HG02884 (cell line): ENCODE measurements around the gene CYP2J2.
"Not testable (repeated sequence)": the region's sequence is repeated elsewhere in the genome, so short reads cannot be mapped to it uniquely, and the experiment has no call there.

Experiments
- ATAC-seq: cut with Tn5 transposase; IDR thresholded peaks from one replicate; pipeline ENCODE4 v1.9.1; 2021; ENCODE audit warnings: mild to moderate bottlenecking, moderate library complexity; ENCODE audit not compliant: unreplicated experiment

Gene CYP2J2

DNA sequence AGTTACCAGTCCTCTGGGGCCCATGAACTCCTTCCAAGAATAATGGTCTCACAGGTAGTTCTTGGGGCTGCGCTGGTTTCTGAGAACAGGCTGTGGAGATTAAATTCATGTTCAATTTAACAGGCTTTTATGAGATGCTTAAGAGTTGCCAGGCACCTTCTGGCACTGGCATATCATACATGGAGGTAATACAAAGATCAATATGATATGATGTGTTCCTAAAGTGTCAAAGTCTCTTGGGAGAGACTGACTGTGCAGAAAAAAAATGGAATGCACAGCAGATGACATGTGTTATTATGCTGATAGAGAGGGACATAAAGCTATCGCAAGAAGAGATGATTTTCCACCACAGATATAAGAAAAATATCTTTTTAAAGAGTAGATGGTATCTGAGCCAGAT, 6.8 kb downstream of the CYP2J2 start:
- no peak for ATAC-seq

DNA sequence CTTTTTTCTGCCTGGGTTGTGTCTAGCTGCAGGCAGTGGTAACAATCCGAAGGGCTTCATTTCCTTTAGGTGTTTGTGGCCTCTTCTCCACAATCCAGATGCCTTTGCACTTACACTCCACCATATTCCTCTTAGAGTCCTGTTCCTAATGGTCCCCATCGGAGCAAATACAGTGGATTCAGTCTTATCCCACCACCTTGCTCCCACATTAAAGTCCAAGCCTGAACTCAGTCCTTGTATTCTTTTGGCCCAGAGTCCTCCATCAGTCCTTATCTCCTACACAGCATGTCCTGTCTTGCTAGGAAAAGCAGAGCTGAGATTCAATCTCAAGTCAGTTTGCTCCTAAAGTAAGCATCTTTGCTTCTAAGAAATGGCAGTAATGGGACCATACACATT, 8.8 kb downstream of the CYP2J2 start:
- ATAC-seq: no peak

DNA sequence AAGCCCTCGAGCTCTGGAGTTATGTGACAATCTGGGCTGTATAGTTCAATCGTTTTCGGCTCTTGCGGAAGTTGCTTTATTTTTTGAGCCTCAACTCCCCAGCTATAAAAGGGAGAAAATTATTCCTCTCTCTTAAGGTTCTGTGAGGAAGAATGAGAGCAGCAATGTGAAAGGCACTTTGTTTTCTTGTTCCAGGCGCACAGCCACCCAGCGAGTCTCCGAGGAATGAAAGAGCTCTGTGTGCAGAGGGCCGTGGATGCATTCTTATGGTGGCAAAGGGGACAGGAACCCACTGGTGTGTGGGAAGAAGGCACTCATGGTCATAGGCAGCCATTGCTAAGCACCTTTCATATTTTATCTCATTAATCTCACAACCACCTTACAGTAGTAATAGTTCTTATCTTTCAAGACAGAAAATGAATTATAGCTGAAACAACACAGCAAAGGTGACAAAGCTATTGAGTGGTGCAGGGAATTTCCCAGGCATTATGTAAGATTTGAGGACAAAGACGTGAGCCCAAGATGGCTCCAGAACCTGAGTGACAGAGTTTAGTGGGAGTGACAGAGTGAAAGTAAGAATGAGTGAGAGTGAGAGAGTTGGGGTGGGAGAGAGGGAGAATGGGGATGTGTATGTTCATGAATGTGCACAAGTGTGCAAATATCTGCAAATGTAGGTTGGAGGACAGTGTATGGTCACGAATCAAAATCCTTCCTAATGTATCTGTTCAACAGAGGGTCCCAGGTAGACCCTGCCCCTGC, 9.4 kb downstream of the CYP2J2 start:
- ATAC-seq: no peak

- ATAC-seq: no peak
These were observed 11.1 kb downstream of the CYP2J2 start for GRCh38 chr1:59915516-59915915.

DNA sequence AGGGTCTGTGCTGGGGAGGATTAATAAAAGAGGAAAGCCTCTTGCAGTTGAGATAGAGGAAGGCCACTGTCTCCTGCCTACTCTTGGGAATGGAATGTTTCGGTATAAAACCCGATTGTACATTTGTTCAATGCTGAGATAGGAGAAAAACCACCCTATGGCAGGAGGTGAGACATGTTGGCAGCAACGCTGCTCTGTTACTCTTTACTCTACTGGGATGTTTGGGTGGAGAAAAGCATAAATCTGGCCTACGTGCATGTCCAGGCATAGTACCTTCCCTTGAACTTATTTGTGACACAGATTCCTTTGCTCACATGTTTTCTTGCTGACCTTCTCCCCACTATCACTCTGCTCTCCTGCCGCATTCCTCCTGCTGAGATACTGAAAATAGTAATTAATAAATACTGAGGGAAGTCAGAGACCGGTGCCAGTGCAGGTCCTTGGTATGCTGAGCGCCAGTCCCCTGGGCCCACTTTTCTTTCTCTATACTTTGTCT, 11.7 kb downstream of the CYP2J2 start:
- ATAC-seq: not testable (repeated sequence)

DNA sequence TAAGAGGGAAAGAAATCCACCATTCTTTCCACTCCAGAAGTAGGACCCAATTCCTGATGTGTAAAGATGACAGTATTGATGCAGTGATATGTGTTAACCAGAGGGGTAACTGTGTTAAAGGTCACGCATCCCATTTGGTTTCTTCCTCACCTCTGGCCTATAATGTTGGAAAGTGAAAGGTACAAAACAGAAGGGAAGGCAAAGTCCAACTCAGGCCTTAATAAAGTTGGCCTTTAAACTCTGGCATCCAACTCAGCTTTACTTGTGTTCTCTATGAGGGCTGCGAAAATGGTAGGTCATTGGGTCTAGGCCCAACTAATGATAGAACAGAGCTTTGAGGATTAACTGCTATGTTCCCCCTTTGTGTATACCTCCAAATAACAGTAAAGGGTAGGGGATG, 17.9 kb downstream of the CYP2J2 start:
- ATAC-seq: no peak

- ATAC-seq: no peak
These were observed 18.5 kb downstream of the CYP2J2 start for GRCh38 chr1:59908084-59908483.

DNA sequence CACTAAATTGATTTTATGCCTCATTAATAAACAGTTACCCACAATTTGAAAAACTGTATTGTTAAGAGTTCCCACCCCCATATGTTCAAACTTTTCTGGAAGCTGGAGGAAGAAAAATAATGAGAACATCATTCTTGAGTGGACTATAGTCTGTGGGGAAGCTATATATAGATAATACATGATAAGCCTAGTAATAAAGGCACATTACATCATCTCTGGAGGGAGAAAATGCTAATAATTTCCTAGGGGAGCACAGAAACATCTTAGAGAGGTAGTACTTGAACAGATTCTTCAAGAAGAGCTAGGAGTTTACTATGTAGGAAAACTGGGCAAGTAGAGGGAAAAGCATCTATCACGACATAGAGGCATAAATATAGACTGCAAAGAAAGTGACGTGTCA, 19.6 kb downstream of the CYP2J2 start:
- no peak for ATAC-seq

DNA sequence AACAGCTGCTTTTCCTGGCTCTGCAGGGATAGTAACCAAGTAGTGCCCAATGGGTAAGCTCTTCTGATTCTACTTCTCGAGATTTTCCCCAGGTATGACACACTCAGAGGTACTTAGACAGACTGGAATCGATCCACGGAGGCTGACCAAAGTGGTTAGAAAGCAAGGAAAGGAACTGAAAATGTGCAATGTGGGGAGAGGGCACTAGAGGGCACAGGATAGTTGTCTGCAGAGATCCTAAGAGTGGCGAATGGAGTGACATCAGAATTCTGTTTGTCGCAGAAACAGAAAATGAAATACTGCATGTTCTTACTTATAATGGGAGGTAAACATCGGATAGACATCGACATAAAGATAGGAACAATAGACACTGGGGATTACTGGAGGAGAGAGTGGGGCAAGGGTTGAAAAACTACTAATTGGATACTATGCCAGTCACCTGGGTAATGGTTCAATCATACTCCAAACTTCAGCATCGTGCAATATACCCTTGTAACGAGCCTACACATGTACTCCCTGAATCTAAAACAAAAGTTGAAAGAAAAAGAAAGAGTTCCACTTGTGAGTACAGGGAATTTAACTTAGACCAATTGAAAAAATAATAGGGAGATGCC, 23.3 kb downstream of the CYP2J2 start:
- peak; percentile 63 for ATAC-seq

- no peak for ATAC-seq
These were observed 24.7 kb downstream of the CYP2J2 start for GRCh38 chr1:59901770-59902388.

DNA sequence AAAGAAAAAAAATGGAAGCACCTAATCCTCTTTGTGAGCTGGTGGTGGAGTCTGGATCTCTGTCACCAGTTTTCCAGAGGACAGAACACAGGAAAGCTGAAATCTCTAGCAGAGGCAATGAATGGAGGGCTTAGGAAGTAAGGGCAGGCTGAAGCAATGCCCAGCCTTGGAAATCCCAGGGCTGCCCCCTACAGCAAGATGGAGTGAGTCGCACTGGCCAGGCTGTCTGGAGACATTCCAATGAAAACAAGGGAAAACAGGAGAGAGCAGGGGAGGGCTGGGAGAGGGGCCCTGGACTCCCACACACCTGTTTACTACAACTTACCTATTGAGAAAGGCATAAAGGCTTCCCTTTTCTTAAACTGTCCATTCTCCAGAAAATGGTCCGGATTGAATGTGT, 25.9 kb downstream of the CYP2J2 start:
- no peak for ATAC-seq

GRCh38 chr1:59898927-59899326, 27.6 kb downstream of the CYP2J2 start:
- ATAC-seq: no peak

DNA sequence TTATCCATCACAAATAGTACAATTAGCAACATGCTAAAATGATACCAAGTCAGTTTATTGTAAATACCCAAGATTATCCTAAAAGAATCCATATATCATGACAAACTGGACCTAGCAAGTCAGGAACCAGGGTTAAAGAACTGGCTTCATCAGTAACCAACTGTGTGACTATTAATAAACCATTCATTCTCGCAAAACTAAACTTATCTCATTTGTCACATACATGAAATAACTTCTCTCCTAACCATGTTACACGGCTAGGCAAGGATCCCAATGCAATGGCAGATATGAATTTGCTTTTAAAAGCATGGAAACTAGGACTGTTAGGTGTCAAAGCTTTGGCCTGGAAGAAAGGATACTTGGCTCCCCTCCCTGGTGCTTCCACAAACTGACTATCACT, 29.4 kb downstream of the CYP2J2 start:
- ATAC-seq: no peak

DNA sequence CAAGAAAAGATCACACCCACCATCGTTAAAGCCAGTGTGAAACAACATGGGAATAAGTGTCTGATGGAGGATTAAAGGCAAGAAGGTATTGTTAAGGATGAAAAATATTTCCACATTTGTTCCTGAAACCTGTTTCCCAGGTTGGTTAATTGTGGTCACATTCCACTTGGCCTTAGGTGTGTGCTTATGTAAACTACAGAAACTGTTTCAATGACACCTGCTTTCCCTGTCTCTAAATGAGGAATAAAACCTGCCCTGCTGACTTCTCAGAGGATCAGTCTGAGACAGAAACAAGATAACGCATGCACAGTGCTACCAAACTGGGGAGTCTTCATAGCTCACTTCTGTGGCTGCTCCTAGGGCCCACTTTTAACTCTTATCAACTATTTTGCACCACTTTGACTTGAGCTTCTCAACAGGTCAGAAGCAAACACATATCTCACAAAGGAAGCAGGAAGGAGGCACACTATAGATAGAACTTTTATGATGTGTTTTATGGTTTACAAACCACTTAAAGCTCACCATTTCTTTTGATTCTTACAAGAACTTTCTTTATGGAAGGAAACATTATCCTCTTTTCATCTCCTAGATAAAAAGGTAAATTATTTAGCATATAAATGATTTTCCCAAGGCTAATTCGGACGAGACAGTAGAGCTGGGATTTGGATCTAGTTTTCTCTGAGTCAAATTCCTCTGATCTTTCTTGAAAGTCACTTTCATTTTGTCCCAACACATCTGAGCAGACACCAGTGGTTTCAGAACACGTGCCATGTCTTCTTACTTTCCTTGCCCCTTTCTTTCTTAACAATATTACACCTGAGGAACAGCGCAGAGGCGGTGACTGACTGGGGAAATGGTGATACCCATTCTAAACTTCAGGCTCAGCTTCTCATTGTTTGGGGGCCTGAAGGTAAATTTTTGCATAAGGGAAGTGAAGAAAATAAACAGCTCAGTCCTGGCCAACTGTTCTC, 33.4 kb downstream of the CYP2J2 start:
- no peak for ATAC-seq

GRCh38 chr1:59885160-59885832, 41.3 kb downstream of the CYP2J2 start:
- ATAC-seq: no peak

DNA sequence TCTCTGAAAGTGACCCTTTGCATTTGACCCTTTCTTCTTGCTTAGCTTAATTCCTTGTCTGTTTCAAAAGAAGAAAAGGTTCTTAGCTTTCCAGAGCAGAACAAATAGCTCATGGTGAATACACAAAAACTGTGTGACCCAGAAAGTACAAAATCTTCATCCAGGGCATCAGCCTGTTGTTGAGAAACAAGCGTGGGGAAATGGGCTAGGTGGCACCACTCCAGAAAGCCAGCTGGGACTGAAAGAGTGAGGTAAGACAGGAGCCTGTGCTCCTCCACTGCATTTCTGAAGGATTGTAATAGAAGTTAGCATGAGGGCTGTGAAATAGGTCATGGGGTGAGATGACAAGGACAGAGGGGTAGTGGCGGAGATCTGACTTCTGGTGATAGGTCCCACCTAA, 45.8 kb downstream of the CYP2J2 start:
- ATAC-seq: no peak

GRCh38 chr1:59879996-59880505, 46.5 kb downstream of the CYP2J2 start:
- ATAC-seq: no peak

- peak; percentile 79 for ATAC-seq
These were observed 47.0 kb downstream of the CYP2J2 start for GRCh38 chr1:59879574-59879973.

DNA sequence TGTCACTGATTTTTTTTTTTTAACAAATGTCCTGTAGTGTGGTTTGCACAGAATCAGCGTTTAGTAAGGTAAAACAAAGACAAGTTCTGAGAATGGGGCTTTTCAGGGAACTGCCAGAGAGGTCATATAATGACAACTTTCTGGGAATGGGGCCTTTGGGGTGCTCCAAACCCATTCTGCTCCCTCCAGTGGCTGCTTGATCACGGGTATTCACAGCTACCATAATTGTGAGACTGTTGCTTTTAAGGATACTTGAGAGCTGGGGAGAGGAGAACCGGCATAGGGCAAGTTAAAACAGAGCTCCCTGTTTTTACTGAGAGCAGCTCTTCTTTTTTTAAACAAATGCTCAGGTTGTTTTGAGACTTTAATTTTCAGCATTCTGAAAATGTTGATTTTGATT, 48.2 kb downstream of the CYP2J2 start:
- ATAC-seq: no peak

DNA sequence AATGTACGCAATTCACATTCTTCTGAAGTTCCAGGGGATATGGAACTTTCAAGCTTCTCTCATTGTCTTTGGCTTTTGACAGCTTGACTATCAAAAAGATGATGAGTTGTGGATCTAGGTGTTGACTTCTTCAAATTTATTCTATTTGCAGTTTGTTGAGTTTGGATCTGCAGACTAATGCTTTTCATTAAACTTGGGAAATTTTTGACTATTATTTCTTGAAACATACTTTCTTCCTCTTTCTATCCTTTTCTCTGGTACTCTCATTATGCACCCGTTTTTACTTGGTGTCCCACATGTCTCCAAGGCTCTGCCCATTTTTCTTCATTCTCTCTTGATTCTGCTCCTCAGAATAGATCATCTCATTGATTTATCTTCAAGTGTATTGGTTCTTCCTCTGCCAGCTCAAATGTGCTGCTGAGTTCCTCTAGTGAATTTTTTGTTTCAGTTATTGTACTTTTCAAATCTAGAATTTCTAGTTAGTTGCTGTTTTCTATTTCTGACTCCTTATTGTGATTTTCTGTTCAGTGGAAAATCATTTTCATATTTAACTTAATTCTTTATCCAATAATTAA, 49.4 kb downstream of the CYP2J2 start:
- no peak for ATAC-seq
